ENCODE measurements around the gene SELENOS. TPM values are rescaled to one million over a fixed set of nuclear protein-coding genes. Genes with fewer than 3 reads are reported as not detected.
"Not testable (repeated sequence)": the region's sequence is repeated elsewhere in the genome, so short reads cannot be mapped to it uniquely, and the experiment has no call there.

The SELENOS gene
- total RNA-seq, 1 experiment from 2014 or later, result 93.1 TPM

DNA sequence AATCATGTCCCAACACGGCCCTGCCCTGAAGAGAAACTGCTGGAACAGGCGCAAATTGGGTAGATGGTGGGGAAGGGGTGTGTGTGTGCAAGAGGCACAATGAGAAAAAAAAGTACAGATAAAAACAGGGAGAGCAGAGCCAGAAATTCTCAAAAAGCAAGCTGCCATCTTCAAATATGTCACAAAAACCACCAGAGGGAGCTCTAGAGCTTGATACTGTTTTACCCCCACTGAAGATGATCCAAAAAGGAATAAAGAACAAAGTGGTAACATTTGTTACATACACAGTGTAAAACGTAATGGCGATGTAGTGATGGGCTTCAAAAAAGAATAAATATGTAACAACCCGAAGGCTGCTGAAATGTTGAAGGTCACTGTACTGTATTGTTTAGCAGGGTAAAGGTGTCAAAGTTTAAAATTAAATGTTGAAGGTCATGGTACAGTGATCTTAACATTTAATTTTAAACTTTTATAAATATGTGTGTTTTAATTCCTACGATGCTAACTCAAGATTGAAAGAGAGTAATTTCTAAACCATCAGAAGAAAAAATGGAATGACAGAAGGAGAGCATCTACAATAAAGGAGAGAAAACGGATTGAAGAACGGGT lies 11.7 kb upstream of the SELENOS start:
- DNase-seq (ENCODE audit: low read depth), result peak; percentile 29
- in situ Hi-C loops (cut with HindIII; ENCODE audit: low pct_unique_long_range_greater_than_20kb, low sequenced_read_pairs), result no loop called here

DNA sequence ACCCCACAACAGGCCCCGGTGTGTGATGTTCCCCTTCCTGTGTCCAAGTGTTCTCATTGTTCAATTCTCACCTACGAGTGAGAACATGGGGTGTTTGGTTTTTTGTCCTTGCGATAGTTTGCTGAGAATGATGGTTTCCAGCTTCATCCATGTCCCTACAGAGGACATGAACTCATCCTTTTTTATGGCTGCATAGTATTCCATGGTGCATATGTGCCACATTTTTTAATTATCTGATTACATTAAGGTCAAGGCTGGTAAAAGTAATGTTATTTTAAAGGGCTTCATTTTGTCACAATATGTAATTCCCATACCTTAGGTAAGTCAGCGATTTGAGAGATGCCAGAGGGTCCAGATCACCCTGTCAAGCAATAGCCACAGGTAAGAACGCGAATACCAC lies 10.1 kb upstream of the SELENOS start:
- in situ Hi-C loops (cut with HindIII; ENCODE audit: low pct_unique_long_range_greater_than_20kb, low sequenced_read_pairs); DNase-seq (ENCODE audit: low read depth): not testable (repeated sequence)

DNA sequence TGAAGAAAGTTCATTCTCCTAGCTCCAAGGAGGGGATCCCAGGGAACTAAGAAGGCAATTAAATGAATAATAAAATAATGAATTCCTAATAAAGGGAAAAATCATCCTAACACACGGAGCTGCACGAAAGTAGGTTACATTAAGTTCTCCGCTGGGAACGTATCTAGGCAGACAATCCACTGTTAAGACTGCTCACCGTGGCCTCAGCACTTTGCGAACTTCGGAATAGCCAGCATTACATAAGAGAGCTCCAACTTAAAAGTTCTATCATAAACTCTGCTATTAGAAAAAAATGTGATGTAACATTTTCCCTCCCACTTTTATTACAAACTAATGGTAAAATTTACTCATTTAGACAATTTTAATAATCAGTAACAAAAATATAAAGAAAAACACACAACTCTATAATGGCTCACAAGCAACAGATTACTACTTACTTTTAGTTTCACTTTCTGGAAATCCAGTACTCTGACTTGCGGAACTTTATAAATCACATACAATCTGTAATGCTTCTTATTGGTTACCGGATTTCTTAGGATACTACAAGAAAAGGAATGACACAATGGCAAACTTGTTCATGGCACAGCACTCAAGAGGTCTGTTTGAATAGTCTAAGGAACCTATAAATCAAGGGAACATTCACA lies 9.3 kb upstream of the SELENOS start:
- no peak for DNase-seq (ENCODE audit: low read depth)
- in situ Hi-C loops (cut with HindIII; ENCODE audit: low pct_unique_long_range_greater_than_20kb, low sequenced_read_pairs), result no loop called here

DNA sequence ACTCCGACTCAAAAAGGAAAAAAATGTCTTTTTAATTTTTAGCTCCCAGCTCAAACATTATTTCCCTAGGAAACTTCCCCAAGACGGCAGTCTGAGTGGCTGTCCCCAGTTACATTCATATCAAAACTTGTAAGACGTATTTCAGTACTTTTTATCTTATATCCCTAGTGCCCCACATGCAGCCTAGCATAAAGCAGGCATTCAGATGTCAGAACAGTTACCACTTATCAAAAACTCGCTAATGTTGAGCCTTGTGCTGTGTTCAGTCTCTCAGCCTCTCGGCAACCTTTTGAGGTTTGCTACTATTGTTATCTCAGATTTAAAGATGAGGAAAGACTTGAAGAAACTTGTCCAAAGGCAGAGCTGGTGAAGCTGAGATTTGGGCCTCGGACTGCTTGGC lies 6.6 kb upstream of the SELENOS start:
- no peak for DNase-seq (ENCODE audit: low read depth)
- in situ Hi-C loops (cut with HindIII; ENCODE audit: low pct_unique_long_range_greater_than_20kb, low sequenced_read_pairs), result no loop called here

DNA sequence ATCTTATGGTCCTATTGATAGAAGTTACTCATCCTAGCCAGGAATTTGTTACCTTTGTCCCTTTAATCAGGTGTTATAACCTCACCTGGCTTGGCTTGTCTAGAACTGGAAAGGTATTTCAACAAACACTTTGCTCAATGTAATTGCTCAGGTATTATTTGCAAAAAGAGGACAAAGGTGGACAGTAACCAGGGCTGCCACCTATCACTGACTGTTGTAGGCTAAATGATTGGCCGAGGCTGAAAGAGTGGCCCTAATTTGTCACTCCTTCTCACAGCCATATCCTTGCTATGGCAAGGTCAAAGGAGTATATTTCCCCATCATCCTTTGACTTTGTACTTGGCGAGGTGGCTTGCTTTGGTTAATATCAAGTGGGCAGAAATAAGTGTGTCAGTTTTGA lies 2.7 kb upstream of the SELENOS start:
- in situ Hi-C loops (cut with HindIII; ENCODE audit: low pct_unique_long_range_greater_than_20kb, low sequenced_read_pairs), result no loop called here
- no peak for DNase-seq (ENCODE audit: low read depth)

DNA sequence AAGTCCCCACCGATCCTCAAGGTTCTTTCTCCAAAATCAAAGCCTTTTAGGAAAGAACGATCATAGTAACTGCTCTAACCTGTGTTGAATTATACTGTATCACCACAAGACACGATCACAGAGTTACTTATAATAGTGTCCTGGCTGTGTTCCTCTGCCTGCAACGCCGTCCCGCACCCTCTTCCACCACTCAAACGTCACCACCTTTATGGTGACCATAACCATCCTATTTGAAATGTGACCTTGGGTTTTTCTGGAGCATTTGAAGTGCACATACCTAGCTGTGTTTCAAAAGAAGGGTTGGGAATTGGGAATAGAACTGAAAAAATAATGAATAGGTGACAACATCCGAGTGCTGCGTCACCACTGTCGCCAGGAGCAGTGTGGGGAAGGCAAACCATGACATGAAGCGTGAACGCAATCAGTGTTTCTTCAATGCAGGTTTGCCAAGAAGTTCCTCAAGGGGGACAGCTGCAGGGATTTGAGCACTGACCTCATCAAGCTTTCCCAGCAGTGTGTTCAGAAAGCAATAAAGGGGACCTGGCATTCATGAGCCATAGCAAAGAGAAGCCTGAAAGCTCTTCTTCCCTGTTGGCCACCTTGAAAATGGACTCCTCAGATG lies 769 bp upstream of the SELENOS start:
- in situ Hi-C loops (cut with HindIII; ENCODE audit: low pct_unique_long_range_greater_than_20kb, low sequenced_read_pairs), result no loop called here
- DNase-seq (ENCODE audit: low read depth), result no peak

DNA sequence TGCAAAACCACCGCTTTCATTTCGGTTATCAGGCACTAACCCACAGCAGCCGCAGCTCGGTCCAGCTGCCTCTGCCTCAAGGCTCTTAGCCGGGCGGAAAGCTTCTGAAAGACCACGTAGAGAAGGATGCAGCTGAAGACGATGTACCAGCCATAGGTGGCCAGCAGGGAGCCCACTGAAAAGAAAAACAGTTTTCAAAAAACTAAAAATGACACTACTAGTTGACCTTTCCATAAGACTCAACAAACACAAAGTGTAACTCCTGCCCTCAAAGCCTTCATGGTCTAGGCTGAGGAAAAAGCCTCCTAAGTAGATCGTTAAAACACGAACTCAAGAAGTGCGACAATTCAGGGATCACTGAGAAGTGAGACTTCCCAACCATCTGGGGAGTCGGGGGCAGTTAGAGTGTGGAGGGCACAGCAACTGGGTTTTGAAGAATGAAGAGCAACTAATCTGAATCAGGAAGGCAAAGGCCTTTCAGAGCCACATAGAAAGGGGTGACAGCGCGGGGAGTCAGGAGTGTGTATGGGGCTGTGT lies 716 bp downstream of the SELENOS start:
- in situ Hi-C loops (cut with HindIII; ENCODE audit: low pct_unique_long_range_greater_than_20kb, low sequenced_read_pairs), result no loop called here
- peak; percentile 13 for DNase-seq (ENCODE audit: low read depth)

DNA sequence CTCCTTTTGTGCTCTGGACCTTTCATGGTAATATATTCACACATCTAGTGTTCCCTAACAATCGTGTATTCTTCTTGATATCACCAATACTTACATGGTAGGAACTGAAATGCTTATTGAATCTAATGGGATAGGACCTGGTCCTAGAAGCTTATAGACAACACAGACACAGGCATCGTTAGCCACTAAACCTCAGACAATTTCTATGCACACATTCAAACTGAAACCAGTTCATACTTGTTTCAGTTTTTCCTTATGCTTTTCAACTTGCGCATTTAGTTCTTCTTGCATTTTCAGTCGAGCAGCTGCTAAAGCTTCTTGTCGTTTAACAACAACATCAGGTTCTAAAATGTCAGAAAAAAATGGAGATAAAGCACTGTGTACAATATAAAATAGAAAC lies 2.3 kb downstream of the SELENOS start:
- in situ Hi-C loops (cut with HindIII; ENCODE audit: low pct_unique_long_range_greater_than_20kb, low sequenced_read_pairs), result no loop called here
- DNase-seq (ENCODE audit: low read depth), result no peak

DNA sequence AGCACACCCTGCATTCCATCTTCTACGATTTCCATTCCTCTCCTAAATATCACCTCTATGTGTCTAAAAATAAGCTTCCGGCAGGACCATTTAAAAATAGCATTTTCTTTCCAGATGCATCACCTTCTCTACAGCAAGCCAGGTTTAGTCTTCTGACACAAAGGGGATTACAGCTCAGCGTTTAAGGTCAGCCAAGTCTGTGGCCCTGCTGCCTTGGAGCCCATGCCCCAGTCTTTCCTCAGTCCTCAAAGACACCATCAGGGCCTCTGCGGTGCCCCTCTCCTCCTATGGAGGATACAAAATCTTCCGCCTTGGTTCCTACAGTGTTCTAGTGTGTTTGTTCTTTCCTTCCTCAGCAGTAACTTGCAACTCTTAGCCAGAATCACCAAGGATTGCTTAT lies 3.8 kb downstream of the SELENOS start:
- in situ Hi-C loops (cut with HindIII; ENCODE audit: low pct_unique_long_range_greater_than_20kb, low sequenced_read_pairs), result no loop called here
- no peak for DNase-seq (ENCODE audit: low read depth)

DNA sequence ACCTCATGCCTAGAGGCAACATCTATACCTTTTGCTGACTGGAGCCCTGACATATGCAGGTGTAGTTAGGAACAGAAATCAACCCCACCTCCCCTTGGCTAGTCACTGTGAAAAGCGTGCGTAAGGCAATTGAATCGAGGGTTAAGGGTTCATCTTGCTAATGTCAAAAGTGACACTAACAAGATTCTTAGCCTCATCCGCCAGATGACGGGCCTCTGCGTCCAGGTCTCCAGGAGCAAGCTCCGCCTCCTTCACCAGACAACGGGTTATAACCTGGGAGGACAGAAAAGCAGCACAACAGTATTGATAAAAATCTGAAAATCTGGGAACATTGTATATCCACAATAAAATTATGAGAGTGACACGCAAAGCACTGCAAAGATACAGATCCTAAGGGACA lies 4.7 kb downstream of the SELENOS start:
- in situ Hi-C loops (cut with HindIII; ENCODE audit: low pct_unique_long_range_greater_than_20kb, low sequenced_read_pairs), result no loop called here
- DNase-seq (ENCODE audit: low read depth), result no peak

DNA sequence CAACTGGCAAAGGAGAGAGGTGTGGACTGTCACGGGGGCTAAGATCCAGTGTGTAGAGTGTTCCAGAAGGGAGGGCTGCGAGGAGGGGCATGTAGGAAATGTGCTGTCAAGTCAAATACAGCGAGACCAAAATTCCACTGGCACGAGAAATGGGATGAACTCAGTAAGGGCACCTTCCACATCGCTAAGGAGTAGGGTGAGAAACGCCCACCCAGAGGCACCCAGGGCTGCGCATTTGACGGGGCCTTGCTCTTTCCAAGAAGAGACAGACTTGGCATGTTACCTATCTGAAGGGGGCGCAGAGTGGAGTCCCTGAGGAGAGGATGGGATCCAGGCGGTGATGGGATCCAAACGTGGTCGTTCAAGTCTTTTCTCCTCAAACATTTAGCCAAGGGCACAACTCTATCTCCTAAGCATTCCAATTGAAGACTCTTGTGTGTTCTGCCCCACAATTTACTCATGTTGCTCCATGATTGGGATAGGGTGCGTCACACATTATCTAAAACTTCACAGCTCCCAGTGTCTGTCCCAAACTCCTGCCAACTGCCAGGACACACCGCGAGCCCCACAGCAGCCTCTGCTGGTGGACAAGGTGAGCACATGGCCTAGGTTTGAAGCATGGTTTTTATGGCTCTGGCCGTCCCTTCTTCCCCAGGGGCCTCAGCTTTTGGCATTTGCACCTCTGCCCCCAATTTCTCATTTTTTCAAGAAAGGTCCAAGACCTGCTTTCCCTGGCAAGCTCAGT lies 7.6 kb downstream of the SELENOS start:
- in situ Hi-C loops (cut with HindIII; ENCODE audit: low pct_unique_long_range_greater_than_20kb, low sequenced_read_pairs), result no loop called here
- no peak for DNase-seq (ENCODE audit: low read depth)

DNA sequence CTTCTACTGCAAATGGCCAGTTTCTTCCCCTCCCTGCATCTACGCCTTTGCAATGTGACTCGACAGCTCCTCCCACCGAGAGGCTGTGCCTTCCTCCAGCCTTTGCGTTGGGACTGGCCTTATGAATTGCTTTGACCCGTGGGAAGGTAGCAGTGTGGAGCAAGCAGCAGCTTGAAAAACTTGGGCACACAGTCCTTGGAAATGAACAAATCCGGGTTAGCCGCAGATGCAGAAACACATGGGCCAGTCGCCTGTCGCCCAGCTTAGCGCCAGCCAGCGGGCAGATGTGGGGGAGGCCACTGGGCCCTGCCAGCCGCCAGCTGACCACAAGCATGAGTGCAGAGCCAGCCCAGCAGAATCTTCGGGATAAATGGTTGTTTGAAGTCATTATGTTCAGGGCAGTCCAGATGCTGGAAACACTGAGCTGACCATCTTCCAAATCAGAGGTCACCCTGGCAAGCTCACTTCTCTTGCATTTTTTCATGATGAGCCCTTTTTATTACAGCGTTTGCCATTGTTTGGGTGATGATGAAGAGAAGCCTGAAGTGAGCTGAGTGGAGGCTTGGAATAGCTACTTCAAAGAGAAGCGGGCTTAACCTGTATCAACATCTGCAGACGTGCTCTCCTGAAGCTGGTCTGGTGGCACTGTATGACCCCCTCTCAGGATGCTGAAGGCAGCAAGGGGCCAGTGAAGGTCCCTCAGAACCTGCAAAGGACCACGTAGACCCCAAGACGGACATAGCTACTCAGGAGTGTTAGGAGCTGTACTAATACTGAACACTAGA lies 9.8 kb downstream of the SELENOS start:
- DNase-seq (ENCODE audit: low read depth), result no peak
- in situ Hi-C loops (cut with HindIII; ENCODE audit: low pct_unique_long_range_greater_than_20kb, low sequenced_read_pairs), result no loop called here

DNA sequence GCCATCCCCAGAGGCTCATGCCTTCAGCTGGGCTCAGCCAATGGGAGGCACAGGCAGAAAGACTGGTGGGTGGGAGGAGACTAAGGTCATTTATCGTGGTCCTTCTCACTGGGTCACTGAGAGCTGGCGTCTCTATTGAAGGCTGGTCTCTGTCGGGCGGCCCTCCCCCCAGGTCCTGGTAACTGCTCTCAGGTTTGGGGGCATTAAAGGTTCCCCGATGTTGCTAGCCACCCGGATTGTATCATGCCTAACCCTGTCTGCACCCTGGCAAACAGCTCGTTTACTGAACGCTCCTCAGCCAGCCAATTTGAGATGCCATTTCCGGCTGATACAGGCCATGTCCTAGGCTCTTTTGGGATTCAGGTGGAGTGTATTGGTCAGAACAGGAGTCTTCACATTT lies 10.5 kb downstream of the SELENOS start:
- in situ Hi-C loops (cut with HindIII; ENCODE audit: low pct_unique_long_range_greater_than_20kb, low sequenced_read_pairs), result no loop called here
- no peak for DNase-seq (ENCODE audit: low read depth)

DNA sequence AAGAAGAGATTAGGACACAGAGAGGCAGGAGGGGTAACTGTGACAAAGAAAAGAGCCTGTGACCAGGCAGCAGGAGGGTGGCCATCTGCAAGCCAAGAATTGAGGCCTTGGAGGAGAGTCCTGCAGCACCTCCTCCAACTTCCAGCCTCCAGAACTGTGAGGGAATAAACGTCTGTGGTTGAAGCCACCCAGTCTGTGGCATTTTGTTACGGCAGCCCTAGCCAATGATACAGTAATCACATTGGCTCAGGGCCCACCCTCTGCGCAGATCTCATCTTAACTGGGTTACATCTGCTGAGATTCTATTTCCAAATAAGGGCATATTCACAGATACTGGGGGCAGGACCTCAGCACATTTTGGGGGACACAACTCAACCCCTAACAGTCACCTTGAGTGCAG lies 11.3 kb downstream of the SELENOS start:
- no peak for DNase-seq (ENCODE audit: low read depth)
- in situ Hi-C loops (cut with HindIII; ENCODE audit: low pct_unique_long_range_greater_than_20kb, low sequenced_read_pairs), result no loop called here

DNA sequence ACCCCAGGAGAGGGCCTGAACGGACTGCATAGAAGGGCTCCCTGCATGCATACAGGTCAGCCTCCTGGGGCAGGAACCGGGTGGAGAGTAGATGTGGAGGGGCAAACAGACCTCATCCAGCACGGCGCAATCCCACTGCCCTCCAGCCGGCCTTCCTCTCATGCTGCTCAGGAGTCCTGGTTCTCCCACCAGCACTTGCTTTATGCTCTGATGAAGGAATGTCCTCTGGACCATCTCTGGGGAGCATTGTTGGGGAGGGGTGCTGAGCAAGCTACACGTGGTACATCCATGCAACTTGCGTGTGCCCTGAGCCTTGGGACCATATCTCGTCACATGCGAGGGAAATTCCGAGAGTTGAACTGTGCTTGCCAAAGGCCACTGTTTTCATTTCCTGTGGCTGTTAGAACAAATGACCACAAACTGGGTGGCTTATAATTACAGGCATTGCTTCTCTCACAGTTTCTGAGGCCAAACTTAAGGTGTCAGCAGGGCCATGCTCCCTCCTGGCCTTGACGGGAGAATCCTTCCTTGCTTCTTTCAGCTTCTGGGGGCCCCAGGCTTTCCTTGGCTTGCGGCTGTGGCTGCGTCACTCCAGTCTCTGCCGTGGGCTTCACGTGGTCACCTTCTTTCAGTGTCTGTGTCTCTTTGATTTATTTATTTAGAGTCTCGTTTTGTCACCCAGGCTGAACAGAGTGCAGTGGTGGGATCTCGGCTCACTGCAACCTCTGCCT lies 12.2 kb downstream of the SELENOS start:
- in situ Hi-C loops (cut with HindIII; ENCODE audit: low pct_unique_long_range_greater_than_20kb, low sequenced_read_pairs), result no loop called here
- no peak for DNase-seq (ENCODE audit: low read depth)

DNA sequence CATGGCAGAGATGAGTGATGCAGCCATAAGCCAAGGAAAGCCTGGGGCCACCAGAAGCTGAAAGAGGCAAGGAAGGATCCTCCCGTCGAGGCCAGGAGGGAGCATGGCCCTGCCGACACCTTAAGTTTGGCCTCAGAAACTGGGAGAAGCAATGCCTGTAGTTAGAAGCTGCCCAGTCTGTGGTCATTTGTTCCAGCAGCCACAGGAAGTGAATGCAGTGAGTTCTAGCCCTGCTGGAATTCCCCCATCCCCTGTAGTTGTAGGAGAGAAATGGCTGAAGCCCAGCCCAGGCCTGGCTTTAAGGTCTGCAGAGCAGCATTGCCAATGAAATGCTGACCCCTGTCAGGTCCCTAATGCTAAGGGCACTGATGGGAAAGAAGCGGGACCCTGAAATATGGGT lies 13.3 kb downstream of the SELENOS start:
- DNase-seq (ENCODE audit: low read depth), result no peak
- in situ Hi-C loops (cut with HindIII; ENCODE audit: low pct_unique_long_range_greater_than_20kb, low sequenced_read_pairs), result no loop called here

DNA sequence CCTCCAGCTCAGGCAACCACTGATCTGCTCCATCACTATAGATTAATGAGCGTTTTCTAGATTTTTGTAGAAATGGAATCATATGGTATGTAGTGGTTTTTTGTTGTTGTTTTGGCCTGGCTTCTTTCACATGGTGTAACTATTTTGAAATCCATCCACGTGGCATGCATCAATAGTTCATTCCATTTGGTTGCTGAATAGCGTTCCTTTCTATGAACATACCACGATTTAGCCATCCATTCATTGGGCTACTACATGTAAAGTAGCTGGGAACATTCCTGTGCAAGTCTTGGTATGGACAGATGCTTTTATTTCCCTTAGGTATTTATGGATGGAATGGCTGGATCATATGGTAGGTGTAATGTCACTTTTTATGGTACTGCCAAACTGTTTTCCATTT lies 14.7 kb downstream of the SELENOS start:
- in situ Hi-C loops (cut with HindIII; ENCODE audit: low pct_unique_long_range_greater_than_20kb, low sequenced_read_pairs), result no loop called here
- DNase-seq (ENCODE audit: low read depth), result no peak
